GM20431 (cell line): ENCODE results near the gene NR5A1.

Experiments
- in situ Hi-C: fragments of 300-500 bp; cut with MseI, MboI; formaldehyde crosslinking; loops from one replicate; pipeline ENCODE4 v1.15.0; 2020; ENCODE audit warnings: low sequenced_read_pairs; ENCODE audit not compliant: unreplicated experiment

The NR5A1 gene

GRCh38 chr9:124469011-124469832 is 38.0 kb downstream of the NR5A1 start:
- in situ Hi-C loops: no loop called here

GRCh38 chr9:124468061-124468740 is 39.0 kb downstream of the NR5A1 start:
- in situ Hi-C loops: no loop called here

DNA sequence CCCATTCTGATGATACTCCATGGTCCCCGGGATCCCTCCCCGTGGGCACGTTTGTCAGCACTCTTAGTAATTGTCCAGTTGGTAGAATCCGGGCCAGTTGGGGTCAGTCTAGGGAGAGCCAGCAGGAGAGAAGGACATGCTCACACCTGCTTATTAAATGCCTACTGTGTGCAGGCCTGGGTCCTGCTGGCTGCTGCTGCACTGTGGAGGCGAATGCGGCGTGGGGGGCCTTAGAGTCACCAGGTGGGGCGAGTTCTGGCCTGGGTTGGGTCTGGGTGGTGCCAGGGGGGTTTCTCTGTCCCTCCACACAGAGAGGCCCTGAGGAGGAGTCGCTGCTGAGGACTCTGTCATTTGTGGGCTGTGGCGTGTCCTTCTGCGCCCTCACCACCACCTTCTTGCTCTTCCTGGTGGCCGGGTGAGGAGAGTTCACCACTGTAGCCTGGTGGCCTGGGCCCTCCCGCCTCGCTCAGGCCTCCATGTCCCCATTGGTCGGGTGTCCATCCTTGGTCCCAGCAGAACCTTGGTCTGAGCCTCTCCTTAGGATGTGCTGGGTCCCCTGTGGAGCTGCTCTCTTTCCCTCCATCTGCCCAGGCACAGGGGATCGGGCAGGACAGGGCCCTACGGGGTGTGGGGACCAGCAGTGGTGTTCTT is 39.7 kb downstream of the NR5A1 start:
- in situ Hi-C loops: no loop called here

DNA sequence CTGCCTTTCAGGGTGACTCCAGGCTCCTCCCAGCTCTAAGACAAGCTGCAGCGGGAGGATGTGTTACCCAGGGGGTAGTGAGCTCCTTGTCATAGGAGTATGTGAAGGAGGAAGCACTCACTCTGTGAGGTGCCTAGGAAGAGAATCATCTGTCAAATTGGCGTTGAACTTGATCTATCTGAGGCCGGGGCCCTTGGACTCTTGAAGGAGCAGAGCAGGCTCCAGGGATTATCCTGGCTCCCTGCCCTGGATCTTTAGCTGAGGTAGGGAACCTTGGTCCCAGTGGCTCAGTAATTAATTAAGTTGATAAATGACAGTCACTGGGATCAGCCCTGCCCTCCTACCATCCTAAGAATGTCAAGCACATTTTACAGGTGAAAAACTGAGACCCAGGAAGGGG is 41.5 kb downstream of the NR5A1 start:
- in situ Hi-C loops: no loop called here

DNA sequence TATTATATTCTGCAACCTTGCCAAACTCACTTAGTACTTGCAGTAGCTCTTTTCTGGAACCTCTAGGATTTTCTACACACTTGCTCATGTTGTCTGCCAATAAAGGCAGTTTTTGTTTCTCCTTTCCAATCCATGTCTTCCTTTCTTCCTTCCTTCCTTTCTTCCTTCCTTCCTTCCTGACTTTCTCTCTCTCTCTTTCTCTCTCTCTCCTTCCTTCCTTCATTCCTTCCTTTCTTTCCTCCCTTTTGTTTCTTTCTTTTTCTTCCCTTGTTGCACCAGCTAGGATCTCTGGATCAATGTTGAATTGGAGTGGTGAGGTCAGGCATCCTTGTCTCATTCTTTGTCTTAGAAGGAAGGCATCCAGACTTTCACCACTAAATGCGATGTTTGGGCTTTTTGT is 44.5 kb downstream of the NR5A1 start:
- in situ Hi-C loops: no loop called here

DNA sequence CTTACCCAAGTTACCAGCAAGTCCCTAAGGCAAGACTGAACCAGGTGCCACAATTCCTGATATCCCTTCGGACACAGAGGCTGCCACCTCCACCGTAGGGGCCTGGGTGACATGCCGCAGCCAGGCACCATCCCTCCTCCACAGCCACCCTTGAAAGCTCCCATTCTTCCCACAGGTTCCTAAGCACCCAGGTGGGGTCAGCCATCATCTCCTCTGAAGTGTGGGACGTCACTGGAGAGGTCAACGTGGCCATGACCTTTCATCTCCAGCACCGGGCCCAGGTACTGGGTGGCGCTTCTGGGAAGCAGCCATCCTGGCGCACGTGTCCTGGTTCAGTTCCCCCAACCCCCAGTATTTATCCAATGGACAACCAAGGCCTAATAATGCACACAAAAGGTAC is 48.8 kb downstream of the NR5A1 start:
- in situ Hi-C loops: no loop called here

GRCh38 chr9:124457887-124458431 is 49.2 kb downstream of the NR5A1 start:
- in situ Hi-C loops: no loop called here

- in situ Hi-C loops: no loop called here
These were observed 49.9 kb downstream of the NR5A1 start for GRCh38 chr9:124457079-124457886.

DNA sequence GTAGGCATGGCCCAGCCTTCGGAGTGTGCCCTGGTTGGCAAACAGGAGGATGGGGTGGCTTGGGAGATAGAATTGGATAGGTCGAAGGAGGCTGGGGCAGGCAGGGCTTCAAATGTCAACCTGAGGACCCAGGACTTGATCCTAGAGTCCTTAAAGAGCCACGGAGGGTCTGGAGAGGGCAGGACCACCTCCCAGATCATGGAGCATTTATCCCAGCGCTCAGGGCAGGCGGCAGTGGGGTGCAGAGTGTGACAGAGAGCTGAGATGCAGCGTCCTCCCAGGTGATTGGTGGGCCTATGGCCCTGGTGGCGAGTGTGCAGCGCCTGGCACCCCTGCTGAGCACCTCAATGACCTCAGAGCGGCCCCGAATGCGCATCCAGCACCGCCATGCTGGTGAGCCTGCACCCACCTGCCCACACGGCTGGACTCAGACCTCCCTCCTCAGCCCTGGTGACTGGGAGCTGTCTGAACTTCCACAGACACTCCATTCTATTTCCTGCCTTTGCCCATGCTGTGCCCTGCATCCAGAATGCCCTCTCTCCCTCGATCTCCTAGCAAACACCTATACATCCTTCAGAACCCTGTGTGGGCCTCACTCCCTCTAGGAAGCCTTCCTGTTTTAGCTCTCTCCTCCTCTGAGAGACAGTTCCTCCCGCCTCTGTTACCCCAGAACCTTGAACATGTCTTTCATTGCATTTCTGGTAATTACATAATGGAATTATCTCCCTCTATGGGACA is 50.7 kb downstream of the NR5A1 start:
- in situ Hi-C loops: no loop called here

- in situ Hi-C loops: no loop called here
These were observed 51.4 kb downstream of the NR5A1 start for GRCh38 chr9:124455820-124456219.

- in situ Hi-C loops: no loop called here
These were observed 52.3 kb downstream of the NR5A1 start for GRCh38 chr9:124454791-124455443.

GRCh38 chr9:124454296-124454695 is 52.9 kb downstream of the NR5A1 start:
- in situ Hi-C loops: no loop called here

GRCh38 chr9:124453586-124454191 is 53.5 kb downstream of the NR5A1 start:
- in situ Hi-C loops: no loop called here

GRCh38 chr9:124452841-124453585 is 54.2 kb downstream of the NR5A1 start:
- in situ Hi-C loops: no loop called here

GRCh38 chr9:124452326-124452725 is 54.9 kb downstream of the NR5A1 start:
- in situ Hi-C loops: no loop called here

GRCh38 chr9:124450931-124451661 is 56.1 kb downstream of the NR5A1 start:
- in situ Hi-C loops: no loop called here

- in situ Hi-C loops: no loop called here
These were observed 56.8 kb downstream of the NR5A1 start, which contains the start of gene ADGRD2 for GRCh38 chr9:124450241-124450924. Gene ADGRD2, plus strand, starts transcription at chr9:124450451. Its CDS starts 1,216 bp downstream, at chr9:124451667.
